Measurements from ENCODE around the gene LDLRAD4.

LDLRAD4 gene

GRCh38 chr18:13539050-13539449 is 320.5 kb downstream of the LDLRAD4 start:
- no peak overlapping the region for H3K4me3 ChIP-seq (ENCODE audit: low read depth, low read length)
- TF ChIP-seq CTCF (IDR thresholded peaks at IDR 0.05; ENCODE audit: low read depth, low read length): no peak

GRCh38 chr18:13539843-13540476 is 321.4 kb downstream of the LDLRAD4 start:
- no peak for TF ChIP-seq CTCF (IDR thresholded peaks at IDR 0.05; ENCODE audit: low read depth, low read length)
- H3K4me3 ChIP-seq (ENCODE audit: low read depth, low read length): no peak overlapping the region

GRCh38 chr18:13540477-13541182 is 322.1 kb downstream of the LDLRAD4 start:
- H3K4me3 ChIP-seq (ENCODE audit: low read depth, low read length): no peak overlapping the region
- no peak for TF ChIP-seq CTCF (IDR thresholded peaks at IDR 0.05; ENCODE audit: low read depth, low read length)

GRCh38 chr18:13541621-13542519 is 323.3 kb downstream of the LDLRAD4 start:
- TF ChIP-seq CTCF (IDR thresholded peaks at IDR 0.05; ENCODE audit: low read depth, low read length): no peak
- H3K4me3 ChIP-seq (ENCODE audit: low read depth, low read length): no peak overlapping the region

GRCh38 chr18:13542520-13542847 is 323.9 kb downstream of the LDLRAD4 start:
- TF ChIP-seq CTCF (IDR thresholded peaks at IDR 0.05; ENCODE audit: low read depth, low read length): no peak
- H3K4me3 ChIP-seq (ENCODE audit: low read depth, low read length): no peak overlapping the region

GRCh38 chr18:13543144-13543543 is 324.6 kb downstream of the LDLRAD4 start:
- H3K4me3 ChIP-seq (ENCODE audit: low read depth, low read length): no peak overlapping the region
- TF ChIP-seq CTCF (IDR thresholded peaks at IDR 0.05; ENCODE audit: low read depth, low read length): no peak
